HG03045 (cell line): ENCODE measurements around the gene HSD17B3.
"Not testable (repeated sequence)": the region's sequence is repeated elsewhere in the genome, so short reads cannot be mapped to it uniquely, and the experiment has no call there.

ENCODE experiments used
- ATAC-seq: cut with Tn5 transposase; IDR thresholded peaks from one replicate; pipeline ENCODE4 v1.9.1; 2021; ENCODE audit warnings: mild to moderate bottlenecking, moderate library complexity; ENCODE audit not compliant: unreplicated experiment

The HSD17B3 gene

DNA sequence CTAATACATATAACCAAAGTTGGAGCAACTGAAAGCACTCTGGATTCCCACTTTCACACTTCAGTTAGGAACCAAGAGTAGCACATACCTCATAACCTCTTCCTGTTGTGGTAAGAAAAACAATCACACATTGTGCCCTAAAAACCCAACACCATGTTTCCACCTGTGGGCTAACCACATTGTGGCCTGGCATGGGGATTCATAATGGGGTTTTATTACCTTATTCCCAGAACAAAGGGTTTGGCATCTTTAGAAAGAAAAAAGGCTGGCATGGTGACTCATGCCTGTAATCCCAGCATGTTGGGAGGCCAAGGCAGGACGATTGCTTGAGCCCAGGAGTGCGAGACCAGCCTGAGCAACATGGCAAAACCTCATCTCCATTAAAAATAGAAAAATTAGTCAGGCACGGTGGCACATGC lies 60.6 kb downstream of the HSD17B3 start:
- ATAC-seq: no peak

DNA sequence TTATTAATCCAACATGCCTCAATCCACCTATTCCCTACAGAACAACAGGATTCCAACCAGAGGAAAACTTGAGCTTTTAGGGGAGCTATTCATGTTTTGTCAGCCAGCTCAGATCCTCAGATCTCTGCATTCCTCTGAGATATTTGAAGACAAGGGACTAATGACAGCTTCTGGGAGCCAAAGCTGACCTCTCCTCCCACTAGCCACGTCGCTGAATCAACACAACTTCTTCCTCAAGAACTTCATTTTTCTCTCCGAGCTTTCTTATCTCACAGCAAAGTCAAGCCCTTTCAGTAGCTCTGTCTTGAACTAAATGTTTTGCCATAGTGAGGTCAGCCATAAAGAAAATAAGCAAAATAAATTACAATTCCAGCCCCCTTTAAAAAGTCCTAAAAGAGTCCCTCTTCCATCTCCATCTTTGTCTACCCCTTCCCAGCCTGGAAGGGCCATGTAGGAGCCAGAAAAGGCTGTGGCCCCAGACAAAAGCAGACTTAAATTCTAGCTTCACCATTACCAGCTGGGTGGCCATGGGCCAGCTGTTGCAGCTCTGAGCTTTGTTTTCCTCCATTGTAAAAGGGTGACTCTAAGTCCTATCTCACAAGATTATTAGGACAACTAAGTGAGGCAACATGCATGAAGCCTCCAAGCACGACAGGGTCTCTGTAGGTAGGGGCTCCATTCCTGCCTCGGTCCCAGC lies 65.0 kb downstream of the HSD17B3 start:
- ATAC-seq: no peak

DNA sequence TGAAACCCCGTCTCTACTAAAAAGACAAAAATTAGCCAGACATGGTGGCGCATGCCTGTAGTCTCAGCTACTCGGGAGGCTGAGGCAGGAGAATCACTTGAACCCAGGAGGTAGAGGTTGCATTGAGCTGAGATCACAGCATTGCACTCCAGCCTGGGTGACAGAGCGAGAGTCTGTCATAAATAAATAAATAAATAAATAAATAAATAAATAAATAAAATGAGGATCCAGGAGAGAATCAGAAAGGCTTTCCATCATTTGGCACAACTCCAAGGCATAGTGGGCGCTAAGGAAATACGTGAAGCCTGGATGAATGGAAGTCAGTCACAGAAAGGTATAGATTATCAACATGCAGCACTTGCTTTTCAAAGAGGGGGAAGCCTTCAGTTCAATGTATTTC lies 65.6 kb downstream of the HSD17B3 start:
- ATAC-seq: not testable (repeated sequence)

DNA sequence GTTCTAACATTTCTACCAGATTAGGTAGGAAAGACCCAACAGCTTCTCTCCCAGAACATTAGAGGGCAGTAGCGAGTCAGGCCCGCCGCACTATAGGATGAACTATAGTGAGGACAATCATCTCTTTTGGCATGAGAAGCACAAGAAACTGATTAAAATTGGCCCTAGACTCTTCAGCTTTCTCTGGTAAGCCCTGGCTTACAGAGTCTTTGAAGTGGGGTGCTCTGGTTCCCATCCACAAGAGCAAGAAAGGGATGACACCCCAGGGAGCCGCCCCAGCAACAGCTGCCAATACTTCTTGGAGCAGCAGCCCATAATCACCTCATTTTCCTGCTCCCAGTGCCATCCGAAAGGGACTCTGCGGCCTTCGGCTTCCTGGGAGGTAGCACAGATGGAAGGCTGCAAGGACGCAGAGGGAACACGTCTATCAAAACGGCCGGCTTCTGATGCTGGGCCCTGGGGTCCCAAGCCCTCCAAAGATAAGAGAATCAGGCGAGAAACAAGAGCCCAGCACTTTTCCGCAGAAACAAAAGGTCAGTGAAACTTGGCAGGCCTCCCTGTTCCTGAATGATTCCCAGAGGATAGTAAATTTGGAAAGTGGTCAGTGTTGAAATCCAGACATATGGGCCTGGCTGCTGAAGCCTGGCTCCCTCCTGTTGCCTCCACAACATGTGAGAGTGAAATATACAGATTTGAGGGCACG lies 69.3 kb downstream of the HSD17B3 start:
- ATAC-seq: no peak

DNA sequence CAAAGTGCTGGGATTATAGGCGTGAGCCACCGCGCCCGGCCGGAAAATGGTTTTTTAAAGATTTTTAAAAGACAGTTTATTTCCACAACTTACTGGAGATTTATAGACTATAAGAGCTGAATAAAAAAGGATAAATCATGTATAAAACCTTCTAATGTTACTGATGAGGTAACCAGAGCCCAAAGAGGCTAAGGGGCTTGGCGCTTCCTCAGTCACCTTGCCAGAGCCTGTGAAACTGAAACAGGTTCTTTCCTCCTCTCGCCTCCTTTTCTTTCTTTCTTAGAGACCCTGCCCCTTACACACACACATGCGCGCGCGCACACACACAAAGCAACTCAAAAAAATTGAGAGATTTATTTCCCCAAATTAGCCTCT lies 69.8 kb downstream of the HSD17B3 start:
- no peak for ATAC-seq

DNA sequence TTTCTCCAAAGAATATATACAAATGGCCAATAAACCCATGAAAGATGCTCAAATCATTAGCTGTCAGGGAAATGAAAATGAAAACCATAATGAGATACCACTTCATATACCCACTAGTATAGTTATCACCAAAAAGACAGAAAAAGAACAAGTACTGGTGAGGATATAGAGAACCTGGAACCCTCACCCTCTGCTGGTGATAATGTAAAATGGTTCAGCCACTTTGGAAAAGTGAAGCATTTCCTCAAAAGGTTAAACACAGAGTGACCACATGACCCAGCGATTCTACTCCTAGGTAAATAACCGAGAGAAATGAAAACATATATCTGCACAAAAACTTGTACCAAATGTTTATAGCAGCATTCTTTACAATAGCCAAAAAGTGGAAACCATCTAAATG lies 72.0 kb downstream of the HSD17B3 start:
- ATAC-seq: no peak

DNA sequence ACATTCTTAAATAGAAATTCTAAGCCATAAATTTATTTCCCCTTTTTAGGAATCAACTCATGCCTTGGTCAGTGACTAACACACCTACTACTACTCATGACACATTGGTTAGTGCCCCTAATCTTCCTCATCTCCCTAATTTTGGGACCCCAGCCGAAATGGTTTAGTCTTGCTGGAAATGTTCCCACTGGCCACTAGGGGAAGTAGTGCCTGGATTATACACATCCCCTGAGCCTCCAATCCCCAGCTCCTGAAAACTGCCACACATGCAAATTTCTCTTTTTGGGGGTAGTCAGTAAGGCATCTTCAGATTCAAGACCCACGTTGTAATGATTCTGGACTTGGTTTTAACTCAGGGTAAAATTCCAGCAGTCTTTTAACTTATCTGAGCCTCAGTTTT lies 79.8 kb downstream of the HSD17B3 start:
- ATAC-seq: no peak

DNA sequence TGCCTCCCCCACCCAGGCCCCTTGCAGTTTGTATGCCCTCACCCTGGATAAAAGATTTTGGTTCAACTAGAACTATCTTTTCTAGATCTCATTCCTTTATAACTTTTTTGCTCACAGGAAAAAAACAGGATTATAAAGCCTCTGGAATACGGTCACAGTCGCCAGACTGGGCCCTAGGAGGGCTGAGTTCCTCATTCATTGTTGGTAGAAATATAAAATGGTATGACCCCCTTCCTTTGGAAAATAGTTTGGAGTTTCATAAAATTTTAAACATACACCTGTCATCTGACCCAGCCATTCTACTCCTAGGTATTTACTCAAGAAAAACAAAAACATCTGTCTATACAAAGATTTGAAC lies 82.1 kb downstream of the HSD17B3 start:
- no peak for ATAC-seq

DNA sequence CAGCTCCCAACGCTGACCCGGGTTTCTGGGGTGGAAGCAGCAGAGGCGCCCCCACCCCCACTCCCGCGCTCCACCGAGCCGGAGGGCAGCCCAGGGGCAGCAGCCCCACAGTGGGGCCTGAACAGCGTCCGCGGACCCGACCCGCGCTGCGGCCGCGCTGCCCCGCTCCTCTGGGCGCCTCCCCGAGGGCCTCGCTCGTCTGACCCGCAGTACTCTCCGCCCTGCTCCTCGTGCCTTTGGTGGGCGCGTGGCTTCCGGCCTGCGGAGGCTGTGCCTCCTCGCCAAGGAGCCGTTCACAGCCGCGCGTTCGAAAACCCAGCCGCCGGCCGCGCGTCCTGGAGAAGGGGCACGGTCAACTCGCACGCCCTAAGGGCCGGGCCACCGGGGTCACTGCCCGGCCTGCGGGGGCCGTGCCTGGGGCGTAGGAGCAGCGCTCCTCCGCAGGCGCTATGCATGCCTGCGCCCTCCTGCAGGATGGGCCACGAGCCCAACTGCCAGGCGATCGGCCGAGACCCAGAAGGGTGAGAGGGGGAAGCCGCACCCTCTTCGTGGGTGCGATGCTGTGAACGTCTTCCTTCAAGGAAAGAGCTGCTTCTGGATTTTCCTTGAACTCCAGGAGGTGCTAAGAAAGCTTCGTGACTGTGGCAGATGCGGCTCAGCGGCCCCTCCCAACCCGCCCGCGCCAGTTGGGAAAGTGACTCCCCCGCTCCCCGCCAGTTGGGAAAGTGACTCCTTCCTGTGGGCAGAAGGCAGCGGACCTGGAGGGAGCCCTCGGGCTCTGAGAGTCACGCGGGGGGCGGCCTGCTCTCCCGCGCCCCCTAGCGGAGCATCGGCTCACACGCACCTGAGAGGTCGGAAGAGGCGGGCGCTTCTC lies 82.7 kb downstream of the HSD17B3 start:
- no peak for ATAC-seq

DNA sequence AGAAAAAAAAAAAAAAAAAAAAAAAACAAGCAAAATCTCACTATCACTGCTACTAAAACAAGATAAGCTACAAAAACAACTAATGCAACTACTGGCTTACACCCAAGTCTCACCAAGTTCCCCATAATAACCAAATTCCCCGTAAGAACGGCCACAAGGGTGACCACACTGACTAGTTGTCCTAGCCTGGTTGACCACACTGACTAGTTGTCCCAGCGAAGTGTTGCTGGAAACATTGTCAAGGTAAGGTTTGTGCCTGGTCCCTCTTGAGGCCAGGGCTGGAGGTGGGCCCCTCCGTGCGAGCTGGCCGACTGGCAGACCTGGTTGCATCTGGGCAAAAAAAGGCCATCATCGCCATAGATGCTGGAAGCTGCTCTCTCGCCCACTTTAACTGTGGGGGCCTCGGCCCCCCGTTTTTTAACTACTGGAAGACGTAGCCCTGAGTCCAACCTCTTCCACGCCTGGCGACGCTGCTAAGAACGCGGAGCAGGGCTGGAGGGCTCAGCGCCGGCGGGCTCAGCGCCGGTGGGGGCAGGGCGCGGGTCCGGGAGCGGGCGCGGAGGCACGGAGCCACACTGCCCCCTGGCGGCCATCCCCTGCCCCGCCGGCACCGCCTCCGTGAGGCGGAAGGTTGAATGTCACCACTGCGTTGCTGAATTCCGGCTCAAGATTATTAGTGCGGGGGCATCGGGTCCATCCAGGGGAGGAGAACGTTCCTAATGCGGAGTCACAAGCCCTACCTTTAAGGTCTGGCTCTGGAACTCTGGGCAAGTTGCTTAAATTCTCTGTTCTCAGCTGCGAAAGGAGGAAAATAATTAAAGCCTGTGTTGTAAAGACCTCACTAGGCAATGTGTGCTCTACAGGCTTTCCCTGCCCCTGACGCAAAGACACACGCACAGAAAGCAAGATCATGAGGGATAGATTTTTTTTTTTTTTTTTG lies 84.0 kb downstream of the HSD17B3 start:
- ATAC-seq: peak; percentile 76

DNA sequence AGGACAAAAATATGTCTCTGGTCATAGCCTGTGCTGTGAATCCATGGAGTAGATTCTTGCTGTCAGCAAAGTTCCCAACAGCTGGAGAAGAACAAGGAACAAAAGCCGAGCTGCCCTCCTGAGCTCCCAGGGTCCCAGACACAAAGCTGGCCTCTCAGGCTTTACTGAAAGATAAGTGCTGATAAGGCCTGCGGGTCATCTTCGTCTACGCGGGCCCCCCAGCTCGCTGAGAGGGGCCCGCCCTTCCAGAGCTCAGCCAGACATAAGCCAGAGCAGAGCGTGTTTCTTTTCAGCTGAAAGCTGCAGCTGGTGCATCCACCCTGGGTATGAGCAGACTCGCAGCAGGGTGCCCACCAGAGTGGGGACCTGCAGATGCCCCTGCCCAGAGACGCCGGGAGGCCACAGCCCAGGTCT lies 84.7 kb downstream of the HSD17B3 start:
- no peak for ATAC-seq

DNA sequence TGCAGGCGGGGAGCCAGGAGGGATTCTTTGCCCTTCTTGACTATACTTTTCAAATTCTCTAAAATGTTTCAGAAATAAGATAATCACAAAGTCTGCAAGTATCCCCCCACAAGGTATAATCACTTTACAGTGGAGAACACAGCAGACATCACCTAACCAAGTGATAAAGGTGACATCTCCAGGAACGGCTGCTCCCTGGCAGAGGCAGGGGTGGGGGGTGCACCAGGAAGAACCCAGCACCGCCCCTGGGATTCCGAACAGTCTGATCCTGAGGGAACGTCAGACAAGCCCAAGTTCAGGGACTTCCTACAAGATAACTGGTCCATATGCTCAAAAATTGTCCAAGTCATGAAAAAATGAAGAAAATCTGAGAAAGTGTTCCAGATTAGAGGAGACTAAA lies 85.4 kb downstream of the HSD17B3 start:
- no peak for ATAC-seq

DNA sequence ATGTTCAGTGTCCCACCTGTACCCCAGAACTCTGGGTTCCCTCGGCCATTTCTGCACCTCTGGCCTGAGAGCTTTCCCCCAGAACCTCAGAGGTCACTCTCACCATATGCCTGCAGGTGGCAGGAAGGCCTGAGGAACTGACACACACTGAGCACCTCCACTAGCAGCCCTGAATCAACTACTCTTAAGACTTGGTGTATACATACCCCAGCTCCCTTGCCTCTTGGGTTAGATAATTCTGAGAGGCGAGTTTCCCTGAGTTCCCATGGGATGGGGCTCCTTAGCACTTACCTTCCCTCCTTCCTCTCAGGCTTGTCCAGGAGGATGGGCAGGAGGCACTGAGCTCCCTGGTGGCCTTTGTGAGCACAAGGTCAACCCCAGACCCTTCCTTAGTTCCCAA lies 86.1 kb downstream of the HSD17B3 start:
- ATAC-seq: no peak

DNA sequence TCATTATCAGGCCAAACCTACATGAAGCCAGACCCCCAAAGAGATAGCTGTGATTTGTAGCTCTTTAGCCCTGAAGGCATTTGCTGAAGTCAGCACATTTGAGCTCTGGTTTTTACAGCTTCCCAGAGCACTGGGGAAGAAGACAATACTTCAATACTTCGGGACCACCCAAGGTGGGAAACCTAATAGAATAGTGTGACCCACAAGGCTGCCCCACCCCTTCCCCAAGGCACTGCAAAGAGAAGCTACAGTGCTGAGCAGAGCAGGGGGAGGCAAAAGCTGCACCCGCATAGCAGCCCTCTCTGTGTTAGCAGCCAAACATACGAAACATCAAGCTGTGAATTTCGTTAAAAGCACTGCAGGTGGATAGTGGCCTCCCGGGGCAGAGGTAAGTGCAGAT lies 87.3 kb downstream of the HSD17B3 start:
- no peak for ATAC-seq

DNA sequence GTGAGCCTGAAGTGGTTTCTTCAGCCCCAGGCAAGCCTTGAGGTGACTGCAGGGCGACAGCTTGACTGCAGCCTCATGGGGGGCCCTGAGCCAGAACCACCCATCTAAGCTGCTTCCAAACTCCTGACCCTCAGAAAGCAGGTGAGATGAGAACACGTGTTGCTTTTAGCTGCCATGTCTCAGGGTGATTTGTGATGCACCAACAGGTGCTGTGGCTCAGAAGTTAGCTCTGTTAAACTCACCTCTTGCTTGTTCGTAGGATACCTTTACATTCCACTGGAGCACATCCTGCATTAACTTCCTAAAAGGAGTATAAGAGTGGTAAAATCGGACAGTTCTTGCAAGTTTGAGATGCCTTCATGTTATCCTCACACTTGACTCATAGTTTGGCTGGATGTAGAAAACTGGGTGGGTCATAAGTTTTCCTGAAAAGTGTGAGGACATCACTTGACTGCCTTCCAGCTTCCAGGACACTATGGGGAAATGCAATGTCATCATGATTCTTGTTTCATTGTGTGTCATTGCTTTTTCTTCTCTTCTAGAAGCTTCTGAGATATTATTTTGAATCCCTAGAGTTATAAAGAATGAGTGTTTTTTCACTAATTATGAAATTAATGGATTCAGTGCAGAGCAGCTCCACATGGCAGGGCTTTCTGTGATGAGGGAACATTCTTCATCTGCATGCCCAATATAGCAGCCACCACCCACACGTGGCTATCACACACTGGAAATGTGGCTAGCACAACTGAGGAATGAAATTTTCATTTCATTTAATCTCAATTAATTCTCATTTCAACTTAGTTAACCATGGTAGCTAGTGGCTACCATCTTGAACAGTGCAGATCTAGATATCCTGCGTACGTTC lies 92.3 kb downstream of the HSD17B3 start:
- no peak for ATAC-seq

DNA sequence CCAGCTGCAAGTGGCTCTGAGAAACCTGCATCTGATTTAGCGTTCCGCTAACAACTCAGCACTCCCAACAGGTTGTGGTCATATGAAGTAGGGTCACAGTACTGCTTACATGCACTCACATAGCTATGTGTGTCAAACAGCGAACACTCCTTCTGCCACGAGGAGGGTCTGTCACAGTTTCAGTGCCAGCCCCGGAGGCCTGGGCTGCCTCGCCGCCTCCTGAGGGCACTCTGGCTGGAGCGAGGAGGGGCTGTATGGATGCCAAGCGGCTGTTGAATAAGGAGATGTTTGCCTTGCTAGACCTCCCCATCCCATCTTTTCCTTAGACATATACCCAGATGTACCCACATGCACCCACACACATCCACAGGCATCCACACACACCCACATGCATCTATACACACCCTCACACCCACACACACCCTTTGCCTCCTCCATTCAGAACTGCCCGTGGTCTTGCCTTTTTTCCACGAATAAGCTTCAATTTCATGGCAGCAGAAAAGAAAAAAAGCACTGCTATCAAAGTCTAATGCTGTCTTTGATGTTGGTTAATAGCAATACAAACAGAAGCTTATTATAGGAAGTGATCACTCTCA lies 95.7 kb downstream of the HSD17B3 start:
- no peak for ATAC-seq

DNA sequence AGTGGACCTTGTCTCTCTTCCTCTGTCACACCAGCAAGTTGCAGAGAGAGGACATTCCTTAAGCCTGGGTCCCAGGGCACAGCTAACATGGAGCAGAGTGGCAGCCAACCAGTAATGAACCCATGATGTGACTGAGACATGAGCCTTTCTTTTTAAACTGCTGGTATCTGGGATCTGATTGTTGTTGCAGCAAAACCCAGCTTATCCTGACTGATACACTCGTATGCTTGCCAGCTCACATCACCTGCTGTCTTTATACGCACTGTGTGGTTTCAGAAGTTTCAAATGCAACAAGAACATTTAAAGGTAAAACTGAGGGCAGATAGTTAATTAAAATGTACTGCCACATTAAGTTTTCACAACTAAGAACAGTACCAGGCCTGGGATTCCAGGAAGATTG lies 97.1 kb downstream of the HSD17B3 start:
- ATAC-seq: no peak

DNA sequence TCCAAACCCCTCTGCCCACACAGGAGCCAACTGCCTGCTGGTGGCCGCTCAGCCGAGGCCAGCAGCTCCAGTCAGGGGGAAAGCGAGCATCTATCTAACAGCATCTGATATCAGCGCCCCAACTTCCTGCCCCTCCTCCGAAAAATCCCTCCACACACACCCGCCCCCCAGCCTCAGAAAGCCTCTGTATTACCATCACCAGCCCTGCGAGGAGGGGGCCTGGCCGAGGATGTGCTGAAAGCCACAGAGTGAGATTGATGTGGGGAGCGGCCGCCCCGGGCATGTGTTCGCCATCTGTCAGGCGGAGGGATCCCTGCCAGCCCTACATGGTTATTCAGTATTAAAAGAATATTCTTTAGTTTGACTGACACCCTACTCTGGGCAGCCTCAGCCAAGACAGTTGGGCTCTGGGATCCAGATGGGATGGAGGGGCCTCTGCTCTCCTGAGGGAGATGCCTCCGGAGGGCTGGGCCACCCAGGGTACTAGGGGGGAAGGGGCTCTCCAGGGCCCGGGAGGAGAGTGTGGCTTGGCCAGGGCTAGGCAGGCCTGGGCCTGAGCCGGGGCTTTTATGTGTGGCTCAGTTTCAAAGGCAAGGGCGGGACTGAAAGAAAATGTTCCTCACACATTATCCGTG lies 98.0 kb downstream of the HSD17B3 start:
- ATAC-seq: no peak
